ENCODE results near the gene HPS3. TPM values are rescaled to one million over a fixed set of nuclear protein-coding genes. Genes with fewer than 3 reads are reported as not detected.

HPS3 gene
- polyA plus RNA-seq, 1 donor from 2014 or later: 17.1 TPM

- TF ChIP-seq TAF1 (IDR thresholded peaks at IDR 0.05; ENCODE audit: low read depth): no peak
- TF ChIP-seq MXI1 (conservative IDR thresholded peaks at IDR 0.05; ENCODE audit: poor library complexity, severe bottlenecking): no peak
- TF ChIP-seq CTCF (IDR thresholded peaks at IDR 0.05; ENCODE audit: poor library complexity, severe bottlenecking): no peak
- TF ChIP-seq RAD21 (conservative IDR thresholded peaks at IDR 0.05): no peak
- no peak for TF ChIP-seq EP300 (conservative IDR thresholded peaks at IDR 0.05; ENCODE audit: poor library complexity, severe bottlenecking)
- H3F3A ChIP-seq (ENCODE audit: insufficient read depth, low read length, poor library complexity, severe bottlenecking): no peaks in the 10 kb centered on the region
- no peaks in the 10 kb centered on the region for H3K27me3 ChIP-seq (ENCODE audit: insufficient read depth, low read depth, low read length)
- H4K20me1 ChIP-seq (ENCODE audit: insufficient read depth): no peaks in the 10 kb centered on the region
- H3K36me3 ChIP-seq (ENCODE audit: insufficient read depth, low read length): no peaks in the 10 kb centered on the region
- H3K9ac ChIP-seq (ENCODE audit: low read length): no peak overlapping the region
- no peak overlapping the region for H3K4me3 ChIP-seq (ENCODE audit: low read length)
- no peaks in the 10 kb centered on the region for H3K9me2 ChIP-seq (ENCODE audit: insufficient read depth, low read length)
- no peak overlapping the region for H3K27ac ChIP-seq (ENCODE audit: low read length)
- H2AFZ ChIP-seq (ENCODE audit: low read depth, low read length): no peak overlapping the region
- H3K4me2 ChIP-seq (ENCODE audit: low read length): no peak overlapping the region
- H3K79me2 ChIP-seq (replicated peaks; ENCODE audit: insufficient read depth, low read length): no peaks in the 10 kb centered on the region
- no peaks in the 10 kb centered on the region for H3K9me3 ChIP-seq (ENCODE audit: low read length)
Measured at GRCh38 chr3:149134575-149134974, 5.1 kb downstream of the HPS3 start.

GRCh38 chr3:149142682-149143081, 13.2 kb downstream of the HPS3 start:
- no peak overlapping the region for H3K27ac ChIP-seq (ENCODE audit: low read length)
- H3K79me2 ChIP-seq (replicated peaks; ENCODE audit: insufficient read depth, low read length): no peaks in the 10 kb centered on the region
- no peaks in the 10 kb centered on the region for H4K20me1 ChIP-seq (ENCODE audit: insufficient read depth)
- TF ChIP-seq EP300 (conservative IDR thresholded peaks at IDR 0.05; ENCODE audit: poor library complexity, severe bottlenecking) (no peak), CTCF (IDR thresholded peaks at IDR 0.05; ENCODE audit: poor library complexity, severe bottlenecking) (no peak), REST (IDR thresholded peaks at IDR 0.05; ENCODE audit: borderline replicate concordance) (no peak), TAF1 (IDR thresholded peaks at IDR 0.05; ENCODE audit: low read depth) (no peak), RAD21 (conservative IDR thresholded peaks at IDR 0.05) (no peak), SMC3 (conservative IDR thresholded peaks at IDR 0.05; ENCODE audit: poor library complexity) (no peak), MXI1 (conservative IDR thresholded peaks at IDR 0.05; ENCODE audit: poor library complexity, severe bottlenecking) (no peak)
- no peaks in the 10 kb centered on the region for H3F3A ChIP-seq (ENCODE audit: insufficient read depth, low read length, poor library complexity, severe bottlenecking)
- no peak overlapping the region for H3K4me2 ChIP-seq (ENCODE audit: low read length)
- H2AFZ ChIP-seq (ENCODE audit: low read depth, low read length): no peak overlapping the region
- no peaks in the 10 kb centered on the region for H3K9me2 ChIP-seq (ENCODE audit: insufficient read depth, low read length)
- no peaks in the 10 kb centered on the region for H3K27me3 ChIP-seq (ENCODE audit: insufficient read depth, low read depth, low read length)
- no peaks in the 10 kb centered on the region for H3K9me3 ChIP-seq (ENCODE audit: low read length)
- H3K36me3 ChIP-seq (ENCODE audit: insufficient read depth, low read length): no peaks in the 10 kb centered on the region
- no peak overlapping the region for H3K4me3 ChIP-seq (ENCODE audit: low read length)
- no peak overlapping the region for H3K9ac ChIP-seq (ENCODE audit: low read length)
